ENCODE data around the gene TUBGCP5.

DNA sequence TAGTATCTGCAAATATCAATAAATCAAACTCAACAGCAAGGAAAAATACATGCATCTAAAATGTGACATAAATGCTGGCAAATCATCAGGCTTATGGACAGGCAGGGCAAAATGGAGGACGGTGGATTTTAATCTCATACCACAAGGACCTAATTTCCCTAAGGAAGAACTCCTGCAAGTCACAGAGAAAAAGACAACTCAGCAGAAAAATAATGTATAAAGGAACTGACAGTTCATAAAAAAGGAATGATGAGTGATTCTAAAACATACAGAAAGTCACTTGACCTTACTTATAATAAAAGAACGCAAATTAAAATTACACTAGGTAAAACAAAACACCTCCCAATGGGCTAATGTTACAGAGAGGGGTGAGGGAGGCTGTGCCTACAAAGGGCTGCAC is 17.2 kb downstream of the TUBGCP5 start:
- TF ChIP-seq POLR2A (IDR thresholded peaks at IDR 0.05; ENCODE audit: low read depth, low read length) = no peak
- TF ChIP-seq, protein P1, sequence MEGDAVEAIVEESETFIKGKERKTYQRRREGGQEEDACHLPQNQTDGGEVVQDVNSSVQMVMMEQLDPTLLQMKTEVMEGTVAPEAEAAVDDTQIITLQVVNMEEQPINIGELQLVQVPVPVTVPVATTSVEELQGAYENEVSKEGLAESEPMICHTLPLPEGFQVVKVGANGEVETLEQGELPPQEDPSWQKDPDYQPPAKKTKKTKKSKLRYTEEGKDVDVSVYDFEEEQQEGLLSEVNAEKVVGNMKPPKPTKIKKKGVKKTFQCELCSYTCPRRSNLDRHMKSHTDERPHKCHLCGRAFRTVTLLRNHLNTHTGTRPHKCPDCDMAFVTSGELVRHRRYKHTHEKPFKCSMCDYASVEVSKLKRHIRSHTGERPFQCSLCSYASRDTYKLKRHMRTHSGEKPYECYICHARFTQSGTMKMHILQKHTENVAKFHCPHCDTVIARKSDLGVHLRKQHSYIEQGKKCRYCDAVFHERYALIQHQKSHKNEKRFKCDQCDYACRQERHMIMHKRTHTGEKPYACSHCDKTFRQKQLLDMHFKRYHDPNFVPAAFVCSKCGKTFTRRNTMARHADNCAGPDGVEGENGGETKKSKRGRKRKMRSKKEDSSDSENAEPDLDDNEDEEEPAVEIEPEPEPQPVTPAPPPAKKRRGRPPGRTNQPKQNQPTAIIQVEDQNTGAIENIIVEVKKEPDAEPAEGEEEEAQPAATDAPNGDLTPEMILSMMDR (IDR thresholded peaks at IDR 0.05; ENCODE audit: extremely low read depth in 1 of 2, insufficient read depth in 1 of 2, low read depth in 1 of 2, low read length in 2 of 2) = no peak
- no peak for TF ChIP-seq JUN (IDR thresholded peaks at IDR 0.05; ENCODE audit: borderline replicate concordance, insufficient read depth, insufficient read length, low read depth)
- TF ChIP-seq, protein P2, sequence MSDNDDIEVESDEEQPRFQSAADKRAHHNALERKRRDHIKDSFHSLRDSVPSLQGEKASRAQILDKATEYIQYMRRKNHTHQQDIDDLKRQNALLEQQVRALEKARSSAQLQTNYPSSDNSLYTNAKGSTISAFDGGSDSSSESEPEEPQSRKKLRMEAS (IDR thresholded peaks at IDR 0.05; ENCODE audit: insufficient read depth, insufficient read length) = no peak
- no peak for TF ChIP-seq EZH2 (IDR thresholded peaks at IDR 0.05; ENCODE audit: borderline replicate concordance, low read depth, low read length, severe bottlenecking)
- no peak for TF ChIP-seq POLR2AphosphoS5 (IDR thresholded peaks at IDR 0.05; ENCODE audit: insufficient read depth, low read depth, low read length)
- no peak for TF ChIP-seq FOS (IDR thresholded peaks at IDR 0.05; ENCODE audit: borderline replicate concordance, insufficient read depth, low read length)
- TF ChIP-seq GATA2 (IDR thresholded peaks at IDR 0.05; ENCODE audit: insufficient read depth, insufficient read length, low read depth, low read length) = no peak
- no peak for TF ChIP-seq MYC (IDR thresholded peaks at IDR 0.05; ENCODE audit: low read depth, low read length)
